Stimulated activated CD8-positive, alpha-beta memory T cell treated with anti-CD3 and anti-CD28 coated beads, Interleukin-2, amount 100 ng/mL, for 1 hour (primary cell): ENCODE measurements around the gene SLC5A1.

ENCODE experiments used
- DNase-seq, 2 donors: peaks; one replicate each; pipeline ENCODE4 v3.0.0-alpha.2; 2020; ENCODE audit warnings: low read depth in 2 of 2

The SLC5A1 gene

DNA sequence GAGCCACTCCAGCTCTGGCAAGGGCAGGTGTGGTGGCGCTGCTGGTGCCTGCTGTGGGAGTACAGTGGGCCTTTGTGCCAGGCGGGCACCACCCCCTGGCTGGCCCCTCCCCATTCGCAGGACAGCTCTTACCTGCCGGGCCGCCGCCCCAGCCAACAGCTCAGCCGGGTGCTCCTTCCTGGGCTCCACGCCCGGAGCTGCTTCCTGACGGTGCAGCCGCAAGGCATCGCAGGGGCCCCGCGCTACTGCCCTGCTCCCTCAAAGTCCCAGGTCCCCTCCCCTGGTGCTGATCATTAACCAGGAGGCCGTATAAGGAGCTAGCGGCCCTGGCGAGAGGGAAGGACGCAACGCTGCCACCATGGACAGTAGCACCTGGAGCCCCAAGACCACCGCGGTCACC is at the start of gene SLC5A1:
SLC5A1 (plus strand) TSS at position 338 of the 400 bp plus-strand sequence; CDS start at position 359, 21 bp downstream.
- DNase-seq = no peak

DNA sequence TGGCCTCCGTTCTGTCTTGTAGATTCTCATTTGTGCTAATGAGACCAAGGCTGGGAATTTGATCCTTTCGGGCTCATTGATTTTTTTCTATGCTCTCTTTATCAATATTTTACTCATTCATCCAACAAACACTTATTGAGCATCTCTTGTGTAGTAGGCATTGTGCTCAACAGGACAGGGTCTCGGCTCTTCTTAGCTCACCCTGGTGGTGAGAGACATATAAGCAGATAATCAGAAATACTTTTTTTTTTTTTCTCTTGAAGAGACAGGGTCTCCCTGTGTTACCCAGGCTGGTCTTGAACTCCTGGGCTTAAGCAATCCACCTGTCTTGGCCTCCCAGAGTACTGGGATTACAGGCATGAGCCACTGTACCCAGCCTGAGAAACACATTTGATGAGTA is 48.0 kb upstream of the SLC5A1 start:
- DNase-seq = no peak

DNA sequence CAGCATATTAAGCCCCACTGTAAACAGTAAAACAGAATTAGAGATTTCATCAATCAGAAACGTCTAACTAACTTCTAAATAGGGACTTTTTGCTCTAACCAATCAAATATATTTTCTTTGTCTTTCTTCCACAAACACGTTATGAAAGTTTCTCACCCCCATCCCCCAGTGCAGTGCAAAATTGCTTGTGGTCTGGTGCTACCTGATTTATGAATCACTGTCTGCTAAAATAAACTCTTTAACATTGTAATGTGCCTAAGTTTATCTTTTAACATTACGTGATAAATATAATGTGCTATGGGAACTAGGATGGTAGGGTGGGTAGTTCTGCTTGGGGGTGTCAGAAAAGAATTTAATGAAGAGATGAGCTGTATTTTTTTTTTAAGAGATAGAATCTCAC is 47.3 kb upstream of the SLC5A1 start:
- no peak for DNase-seq

DNA sequence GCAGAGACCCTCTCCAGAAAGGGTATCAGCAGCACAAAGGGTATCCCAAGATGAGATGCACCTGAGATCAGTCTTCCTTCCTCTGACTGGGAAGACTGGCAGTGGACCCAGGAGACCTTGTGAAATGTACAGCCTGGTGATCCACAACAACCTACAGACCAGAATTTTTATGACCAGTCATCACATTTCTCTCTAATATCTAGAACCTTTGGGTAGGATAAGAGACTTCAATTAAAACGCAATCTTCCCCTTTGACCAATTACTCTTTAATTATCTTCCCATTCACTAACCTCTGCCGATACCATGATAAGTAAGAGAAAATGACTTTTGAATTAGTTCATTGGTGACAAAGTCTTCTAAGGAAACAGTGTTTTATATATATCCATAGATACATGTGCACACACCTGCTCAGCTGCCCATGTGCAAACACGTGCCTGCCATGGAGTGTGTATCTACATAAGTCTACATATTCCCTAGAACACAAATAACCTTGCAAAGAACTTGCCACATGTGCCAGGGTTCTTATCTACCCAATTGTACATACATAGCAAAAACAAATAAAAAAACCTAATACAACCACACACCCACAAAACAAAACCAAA is 44.2 kb upstream of the SLC5A1 start:
- no peak for DNase-seq

DNA sequence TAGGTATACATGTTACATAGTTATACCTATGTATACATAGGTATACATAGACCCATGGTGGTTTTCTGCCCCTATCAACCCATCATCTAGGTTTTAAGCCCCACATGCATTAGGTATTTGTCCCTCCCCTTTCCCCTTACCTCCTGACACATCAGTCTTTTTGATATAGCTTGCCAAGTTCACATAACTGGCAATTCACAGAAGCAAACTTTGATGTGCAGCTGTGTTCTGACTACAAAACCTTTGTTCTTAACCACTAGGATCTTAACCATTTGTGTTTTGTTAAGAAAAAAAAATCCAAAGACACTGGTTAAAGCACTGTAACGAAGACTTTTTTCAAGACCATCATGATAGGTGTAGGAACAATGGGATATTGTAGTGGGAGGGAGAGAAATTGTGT is 42.9 kb upstream of the SLC5A1 start:
- DNase-seq = no peak

DNA sequence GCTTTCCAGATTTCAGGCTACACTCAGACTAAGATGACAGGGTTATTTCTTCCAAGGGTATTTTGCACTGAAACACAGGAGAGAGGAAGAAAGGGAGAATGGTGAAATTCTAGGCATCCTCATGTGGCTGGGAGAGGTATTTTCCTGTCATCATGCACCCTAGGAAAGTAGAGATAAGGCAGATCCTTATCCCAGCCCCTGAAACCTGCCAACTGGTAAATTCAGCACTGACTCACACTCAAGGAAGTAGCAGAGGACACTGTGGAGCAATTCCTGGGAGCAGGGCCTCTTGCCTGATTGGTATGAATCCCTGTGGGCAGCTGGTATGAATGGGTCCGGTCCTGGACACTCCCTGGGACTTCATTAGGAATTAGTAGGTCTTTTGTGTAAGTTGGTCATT is 37.6 kb upstream of the SLC5A1 start:
- no peak for DNase-seq

DNA sequence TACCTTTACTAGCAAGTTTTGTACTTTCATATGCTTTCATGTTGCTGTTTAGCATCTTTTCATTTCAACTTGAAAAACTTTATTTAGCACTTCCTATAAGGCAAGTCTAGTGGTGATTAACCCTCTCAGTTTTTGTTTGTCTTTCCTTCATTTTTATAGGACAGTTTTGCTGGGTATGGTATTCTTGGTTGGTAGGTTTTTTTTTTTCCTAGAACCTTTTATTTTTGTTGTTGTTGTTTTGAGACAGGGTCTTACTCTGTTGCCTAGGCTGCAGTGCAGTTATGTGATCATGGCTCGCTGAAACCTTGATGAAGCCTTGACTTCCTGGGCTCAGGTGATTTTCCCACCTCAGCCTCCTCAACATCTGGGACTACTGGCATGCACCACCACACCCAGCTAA is 29.9 kb upstream of the SLC5A1 start:
- DNase-seq = no peak

DNA sequence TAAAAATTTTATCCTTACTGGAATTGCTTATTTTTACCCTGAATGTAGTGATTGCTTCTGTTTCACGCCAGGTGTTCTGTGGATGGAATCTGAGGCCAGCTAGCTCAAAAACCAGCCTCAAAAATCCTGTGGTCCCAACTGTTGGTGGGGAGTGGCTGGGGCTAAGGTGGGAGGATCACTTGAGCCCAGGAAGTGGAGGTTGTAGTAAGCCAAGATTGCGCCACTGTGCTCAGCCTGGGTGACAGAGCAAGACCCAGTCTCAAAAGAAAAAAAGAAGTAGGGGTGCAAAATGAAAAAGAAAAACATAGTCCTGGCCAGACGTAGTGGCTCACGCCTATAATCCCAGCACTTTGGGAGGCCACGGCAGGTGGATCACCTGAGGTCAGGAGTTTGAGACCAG is 27.0 kb upstream of the SLC5A1 start:
- DNase-seq = no peak

DNA sequence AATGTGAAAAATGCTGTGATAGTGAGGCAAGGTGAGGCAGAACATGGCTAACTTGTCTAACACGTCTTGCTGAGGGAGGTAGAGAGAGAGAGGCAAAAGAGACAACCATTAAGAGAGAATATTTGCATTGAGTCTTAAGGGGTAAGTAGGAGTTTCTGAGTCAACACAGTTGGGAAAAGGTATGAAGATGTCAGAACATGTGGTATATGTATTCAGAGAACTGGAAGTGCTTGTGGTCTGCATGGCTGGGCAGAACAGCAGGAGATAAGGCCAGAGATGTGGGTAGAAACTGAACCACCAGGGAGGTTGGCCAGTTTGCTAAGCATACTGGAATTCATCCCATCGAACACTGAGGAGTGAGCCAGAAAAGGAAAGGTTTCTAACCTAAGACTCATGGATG is 25.0 kb upstream of the SLC5A1 start:
- DNase-seq = no peak

DNA sequence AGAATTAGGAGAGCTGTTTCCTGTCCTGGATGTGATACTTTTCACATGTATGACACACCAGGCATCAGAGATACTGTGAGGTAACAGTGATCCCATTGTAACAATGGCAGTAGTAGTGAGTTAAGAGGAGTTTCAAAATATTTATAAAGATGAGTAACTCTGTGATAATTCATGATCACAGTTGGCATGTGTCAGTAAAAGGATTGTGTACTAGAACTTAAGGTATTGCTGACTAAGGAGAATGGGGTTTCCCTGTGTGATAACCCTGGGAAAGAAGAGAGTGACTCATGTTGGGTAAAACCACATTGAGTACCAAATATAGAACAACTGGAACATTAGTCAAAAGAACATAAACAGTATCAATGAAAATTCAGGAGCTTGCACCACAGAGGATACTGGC is 22.9 kb upstream of the SLC5A1 start:
- DNase-seq = no peak

DNA sequence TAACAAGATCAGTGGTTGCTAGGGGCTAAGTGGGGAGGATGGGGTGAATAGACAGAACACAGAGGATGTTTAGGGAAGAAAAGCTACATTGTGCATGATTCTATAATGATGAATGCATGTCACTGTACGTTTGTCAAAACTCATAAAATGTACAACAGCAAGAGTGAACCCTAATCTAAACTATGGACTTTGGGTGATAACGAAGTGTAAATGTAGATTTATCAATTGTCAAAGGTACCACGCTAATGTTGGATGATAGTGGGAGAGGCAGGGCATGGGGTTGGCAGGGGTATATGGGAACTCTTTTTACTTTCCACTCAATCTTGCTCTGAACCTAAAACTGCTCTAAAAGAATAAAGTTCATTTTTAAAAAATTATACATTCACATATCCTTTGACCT is 21.3 kb upstream of the SLC5A1 start:
- DNase-seq = no peak

DNA sequence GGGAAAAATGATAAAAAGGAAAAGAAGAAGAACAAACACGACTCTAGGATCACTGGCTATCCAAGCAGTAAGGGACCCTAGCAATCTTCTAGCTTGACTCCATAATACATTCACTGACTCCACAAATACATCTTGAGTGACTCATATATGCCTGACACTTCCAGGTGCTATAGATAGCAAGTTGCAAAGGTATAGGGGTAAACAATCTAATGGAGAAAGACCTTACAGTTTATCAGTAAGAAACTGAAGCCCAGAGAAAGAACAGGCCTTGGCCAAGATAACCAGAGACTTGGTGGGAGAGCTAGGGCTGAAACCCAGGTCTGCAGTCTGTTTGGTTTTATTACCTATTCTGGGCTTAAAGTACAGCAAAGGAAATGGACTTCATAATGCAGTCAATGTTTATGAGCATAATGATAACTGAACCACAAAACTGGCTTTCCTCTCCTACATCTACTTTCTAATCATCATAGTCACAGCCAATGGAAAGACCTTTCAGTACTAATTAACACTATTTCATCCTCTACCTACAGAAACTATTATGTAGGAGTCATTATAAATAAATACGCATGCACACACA is 19.7 kb upstream of the SLC5A1 start:
- DNase-seq = no peak

DNA sequence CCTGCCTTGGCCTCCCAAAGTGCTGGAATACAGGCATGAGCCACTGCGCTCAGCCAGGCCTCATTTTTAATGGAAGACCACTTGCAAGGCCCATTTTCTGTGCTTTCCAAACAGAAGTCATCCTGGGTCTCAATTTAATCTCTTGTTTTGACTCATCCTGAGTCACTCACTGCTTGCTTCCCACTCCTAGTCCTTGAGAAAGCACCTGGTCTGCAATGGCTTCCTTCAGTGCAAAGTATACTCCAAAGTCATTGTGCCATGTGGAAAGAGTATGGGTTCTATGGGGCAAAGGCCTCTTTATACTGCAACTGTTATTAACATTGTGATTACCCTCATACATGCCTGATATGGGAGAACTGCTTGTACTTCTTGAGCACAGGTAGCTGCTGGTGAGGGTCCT is 18.3 kb upstream of the SLC5A1 start:
- no peak for DNase-seq

DNA sequence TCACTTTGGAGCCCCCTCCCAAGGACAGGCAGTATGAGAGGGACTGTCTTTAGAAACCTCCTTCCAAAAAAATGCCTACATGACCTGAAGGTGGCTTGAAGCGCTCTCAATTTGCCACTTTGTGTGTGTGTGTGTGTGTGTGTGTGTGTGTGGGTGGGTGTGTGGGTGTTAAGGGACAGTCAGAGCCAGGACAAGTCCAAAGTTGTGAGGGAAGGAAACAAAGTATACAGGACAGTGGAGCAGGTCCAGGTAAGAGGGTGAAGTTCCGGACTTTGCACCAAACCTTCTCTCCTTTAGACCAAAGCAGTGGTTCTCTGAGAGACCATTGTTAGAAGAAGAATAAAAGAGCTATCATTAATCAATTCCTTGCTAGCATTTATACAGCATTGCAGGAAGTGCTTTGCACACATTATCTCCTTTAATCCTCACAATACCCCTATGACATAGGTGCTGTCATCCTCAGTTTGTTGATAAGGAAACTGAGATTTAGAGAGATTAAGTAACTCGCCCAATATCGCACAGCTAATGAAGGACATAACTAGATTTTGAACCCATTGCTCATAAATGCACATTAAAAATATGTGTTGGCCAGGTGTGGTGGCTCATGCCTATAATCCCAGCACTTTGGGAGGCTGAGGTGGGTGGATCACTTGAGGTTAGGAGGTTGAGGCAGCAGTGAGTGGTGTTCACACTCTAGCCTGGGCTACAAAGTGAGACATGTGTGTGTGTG is 12.4 kb upstream of the SLC5A1 start:
- DNase-seq = no peak

DNA sequence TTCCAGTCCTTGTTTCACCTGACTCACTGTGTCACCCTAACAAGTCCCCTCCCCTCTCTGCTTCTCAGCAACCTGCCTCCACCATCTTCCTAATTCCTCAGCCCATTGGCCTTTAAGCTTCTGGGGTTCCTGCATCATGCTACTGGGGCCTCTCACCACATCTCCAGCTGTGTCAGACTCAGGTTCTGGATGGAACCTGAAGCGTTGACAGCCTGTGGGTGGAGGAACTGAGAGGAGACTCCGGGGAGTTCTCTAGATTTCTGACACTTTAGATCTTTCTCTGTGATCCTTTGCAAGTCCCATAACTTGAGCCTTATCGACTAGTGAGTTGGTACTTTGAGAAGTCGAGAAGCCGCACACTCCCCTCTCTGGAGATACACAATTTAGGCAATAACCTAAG is 11.6 kb upstream of the SLC5A1 start:
- DNase-seq = no peak

DNA sequence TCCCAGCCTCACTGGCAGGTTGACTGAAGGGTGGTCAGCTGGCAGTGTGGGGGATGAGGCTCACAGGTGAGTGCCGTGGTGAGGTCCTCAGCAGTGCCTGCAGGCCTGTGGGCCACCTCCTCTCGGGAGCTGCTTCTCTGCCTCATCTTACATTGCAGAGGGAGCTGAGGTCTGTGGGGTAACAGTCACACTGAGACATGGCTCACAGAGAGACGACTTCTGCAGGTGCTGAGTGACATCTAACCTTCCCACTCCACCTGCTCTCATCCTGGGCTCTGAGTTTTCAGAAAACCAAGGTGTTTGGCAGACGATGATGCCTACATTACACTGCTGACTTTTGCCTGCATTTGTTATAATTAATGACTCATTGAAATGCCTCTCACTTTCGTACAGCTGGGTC is 8.8 kb upstream of the SLC5A1 start:
- DNase-seq = no peak

DNA sequence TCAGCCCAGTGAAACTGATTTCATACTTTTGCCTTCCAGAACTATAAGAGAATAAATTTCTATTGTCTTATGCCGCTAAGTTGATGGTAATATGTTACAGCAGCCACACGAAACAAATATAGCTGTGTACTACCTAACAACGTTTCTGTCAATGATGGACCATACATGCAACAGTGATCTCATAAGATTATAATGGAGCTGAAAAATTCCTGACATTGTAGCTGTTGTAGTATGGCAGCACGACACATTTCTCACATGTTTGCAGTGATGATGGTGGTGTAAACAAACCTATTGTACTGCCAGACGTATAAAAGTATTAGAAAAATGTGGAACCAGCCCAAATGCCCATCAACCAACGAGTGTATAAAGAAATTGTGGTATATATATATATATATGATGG is 5.8 kb upstream of the SLC5A1 start:
- DNase-seq = no peak

DNA sequence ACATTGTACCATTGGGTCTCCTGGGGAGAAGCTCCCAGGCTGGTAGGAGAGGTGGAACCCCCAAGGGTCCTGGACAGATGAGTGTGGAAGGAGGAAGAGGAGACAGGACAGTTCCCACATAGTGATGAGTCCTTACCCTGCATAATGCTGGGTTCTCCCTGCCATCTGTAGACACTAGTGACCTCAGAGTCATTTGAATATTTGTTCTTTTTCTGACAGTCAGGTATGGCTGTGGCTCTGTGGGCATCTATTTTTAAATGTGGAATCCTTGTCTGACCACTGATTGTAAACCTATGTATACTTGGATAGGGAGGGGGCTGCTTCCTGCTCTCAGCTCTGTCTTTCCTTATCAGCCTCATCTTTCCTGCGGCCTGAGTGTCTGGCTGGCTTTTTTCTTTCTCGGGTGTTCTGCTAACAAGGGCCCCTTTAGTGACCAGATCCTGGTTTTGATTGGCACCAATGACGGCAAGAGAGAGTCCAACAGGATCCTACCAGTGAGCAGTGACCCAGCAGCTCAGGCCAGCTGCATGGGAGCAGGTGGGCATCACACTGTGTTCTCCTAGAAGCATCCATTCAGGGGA is 2.6 kb upstream of the SLC5A1 start:
- DNase-seq = no peak

DNA sequence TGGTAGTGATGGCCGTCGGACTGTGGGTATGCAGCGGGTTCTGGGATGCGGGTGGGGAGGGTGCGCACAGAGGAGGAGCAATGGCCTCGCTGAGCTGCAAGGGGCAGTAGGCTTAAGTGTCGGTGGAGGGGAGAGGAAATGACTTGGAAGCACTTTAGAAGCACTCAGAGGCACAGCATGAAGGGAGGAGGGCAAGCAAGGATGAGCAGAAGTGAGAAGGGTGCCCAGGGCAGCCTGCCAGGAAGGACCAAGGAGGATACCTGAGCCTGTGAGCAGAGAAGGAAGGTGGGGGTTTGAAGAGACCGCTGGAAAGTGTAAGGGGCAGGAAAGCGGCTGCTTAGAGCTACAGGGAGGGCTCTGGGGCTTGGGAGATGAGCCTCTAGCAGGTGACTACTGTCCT is 330 bp downstream of the SLC5A1 start:
- DNase-seq = no peak

DNA sequence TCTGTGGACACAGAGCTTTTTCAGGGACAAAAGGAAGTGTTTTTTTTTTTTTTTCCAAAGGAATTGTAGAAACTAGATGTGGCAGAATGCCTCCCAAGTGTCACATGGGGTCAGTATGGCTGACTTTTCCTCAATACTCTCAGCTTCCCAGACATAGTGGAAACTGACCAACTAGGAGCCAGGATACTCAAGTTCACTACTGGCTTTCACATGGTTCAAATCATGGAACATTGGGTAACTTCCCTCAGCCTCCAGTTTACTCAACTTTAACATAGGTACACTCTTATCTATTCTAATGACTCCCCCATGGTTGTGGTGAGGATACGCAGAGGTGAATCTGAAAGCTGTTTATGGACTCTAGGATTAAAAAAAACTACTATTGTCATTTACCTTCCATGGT is 1.4 kb downstream of the SLC5A1 start:
- DNase-seq = no peak

DNA sequence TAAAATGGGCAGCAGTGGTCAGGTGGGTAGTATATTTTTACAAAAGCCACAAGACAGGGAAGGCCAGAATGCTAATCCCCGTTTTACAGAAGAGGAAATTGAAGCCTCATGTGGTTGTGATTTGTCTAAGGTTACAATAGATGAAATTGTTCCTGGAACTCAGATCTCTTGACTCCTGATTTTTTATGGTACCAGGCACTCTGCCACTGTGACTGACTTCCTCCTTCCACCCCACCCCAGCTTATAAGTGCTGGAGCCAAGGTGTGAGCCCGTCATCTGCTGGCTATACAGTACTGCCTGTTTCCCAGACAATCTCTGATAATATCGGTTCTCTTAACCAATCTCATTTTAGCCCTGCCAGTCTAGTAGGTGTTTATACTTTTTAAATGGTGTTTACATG is 1.9 kb downstream of the SLC5A1 start:
- DNase-seq = no peak

DNA sequence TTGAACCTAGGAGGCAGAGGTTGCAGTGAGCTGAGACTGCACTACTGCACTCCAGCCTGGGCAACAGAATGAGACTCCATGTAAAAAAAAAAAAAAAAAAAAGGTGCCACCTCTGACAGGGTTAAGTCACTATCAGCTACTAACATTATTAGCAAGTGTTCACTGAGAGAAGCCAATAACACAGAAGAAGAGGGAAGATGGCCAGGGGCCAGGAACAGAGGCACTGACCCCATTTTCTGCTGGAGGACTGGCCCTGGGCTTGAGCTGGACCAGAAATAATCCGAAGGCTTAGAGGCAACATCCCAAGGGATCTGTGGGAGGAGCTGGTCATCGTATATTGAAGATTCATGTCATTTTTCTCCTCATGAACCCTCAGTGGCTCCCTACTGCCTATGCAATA is 5.0 kb downstream of the SLC5A1 start:
- no peak for DNase-seq
